Lung (tissue), 12 donors: ENCODE measurements around the gene DSTN. TPM values are rescaled to one million over a fixed set of nuclear protein-coding genes. Genes with fewer than 3 reads are reported as not detected.

Source experiments
- ATAC-seq: fragments of 200-7000 bp; cut with Tn5 transposase; one replicate; pipeline ENCODE4 v1.9.1; 2020; ENCODE audit warnings: moderate number of reproducible peaks; ENCODE audit not compliant: insufficient read depth, low FRiP score
- DNase-seq, 3 donors: peaks; one replicate each; pipeline ENCODE4 v3.0.0-alpha.2; 2013 to 2017
- H3K27ac ChIP-seq, 2 donors: one replicate each; pipeline ENCODE4 v1.5.1; 2013; ENCODE audit warnings: mild to moderate bottlenecking in 2 of 2, moderate library complexity in 2 of 2, control low read depth in 1 of 2, inconsistent platforms in 1 of 2, low read depth in 1 of 2, low read length in 1 of 2
- H3K27me3 ChIP-seq, 3 donors: one replicate each; pipeline ENCODE4 v1.5.1; 2013; ENCODE audit warnings: low read length in 2 of 3; ENCODE audit not compliant: control insufficient read depth in 3 of 3, insufficient read depth in 3 of 3
- H3K36me3 ChIP-seq, 4 donors: one replicate each; pipeline ENCODE4 v1.5.1; 2013; ENCODE audit warnings: low read length in 4 of 4, mild to moderate bottlenecking in 1 of 4, moderate library complexity in 1 of 4; ENCODE audit not compliant: control insufficient read depth in 4 of 4, insufficient read depth in 4 of 4
- H3K4me1 ChIP-seq, 5 donors: one replicate each; pipeline ENCODE4 v1.5.1; 2013; ENCODE audit warnings: low read length in 5 of 5, mild to moderate bottlenecking in 2 of 5, moderate library complexity in 1 of 5; ENCODE audit not compliant: control insufficient read depth in 5 of 5, insufficient read depth in 5 of 5
- H3K4me3 ChIP-seq: one replicate; pipeline ENCODE4 v1.5.1; 2013; ENCODE audit warnings: mild to moderate bottlenecking, control low read depth, moderate library complexity
- H3K9ac ChIP-seq, 2 donors: one replicate each; pipeline ENCODE4 v1.5.1; 2013; ENCODE audit warnings: low read length in 2 of 2, control low read depth in 1 of 2; ENCODE audit not compliant: insufficient read depth in 1 of 2
- H3K9me3 ChIP-seq, 4 donors: one replicate each; pipeline ENCODE4 v1.5.1; 2013; ENCODE audit warnings: low read length in 3 of 4, mild to moderate bottlenecking in 1 of 4, moderate library complexity in 1 of 4; ENCODE audit not compliant: control insufficient read depth in 4 of 4, insufficient read depth in 3 of 4
- WGBS, 2 donors: extraction: QIAGEN DNeasy Blood & Tissue Kit; methylation state at CpG; one replicate each; pipeline ENCODE4 v1.1.7; 2013; 5-methylcytosine and 5-hydroxymethylcytosine counted together
- polyA plus RNA-seq, 2 donors: library from polyadenylated mRNA; stranded (reverse); fragments of 200-250 nt; gene quantifications; one replicate each; pipeline ENCODE4 v1.2.1, GENCODE V29; 2013
- total RNA-seq, 2 donors: library from RNA; depleted of rRNA in 1 of 2; stranded (reverse); fragments of >200 nt in 1 of 2; gene quantifications; one replicate each; pipeline ENCODE4 v1.2.1, GENCODE V29; 2014 to 2021
- TF ChIP-seq, protein P1 (sequence below): IDR thresholded peaks from 2 replicates; pipeline ENCODE4 v1.5.1; 2012; ENCODE audit warnings: mild to moderate bottlenecking; ENCODE audit errors: control extremely low read depth, extremely low read depth
- donor health status: control.
- donor health status: control.
- donor health status: Bipolar disorder and iron deficiency.
- donor health status: healthy.
- donor health status: DM: yes; HTN: yes; CAD: no.

Gene DSTN
- total and polyA plus RNA-seq, 4 donors: 313 to 532 (median 380) TPM

GRCh38 chr20:17537959-17538358 is 31.9 kb upstream of the DSTN start:
- DNase-seq (no peak), ATAC-seq (no peak)
- TF ChIP-seq, protein P1, sequence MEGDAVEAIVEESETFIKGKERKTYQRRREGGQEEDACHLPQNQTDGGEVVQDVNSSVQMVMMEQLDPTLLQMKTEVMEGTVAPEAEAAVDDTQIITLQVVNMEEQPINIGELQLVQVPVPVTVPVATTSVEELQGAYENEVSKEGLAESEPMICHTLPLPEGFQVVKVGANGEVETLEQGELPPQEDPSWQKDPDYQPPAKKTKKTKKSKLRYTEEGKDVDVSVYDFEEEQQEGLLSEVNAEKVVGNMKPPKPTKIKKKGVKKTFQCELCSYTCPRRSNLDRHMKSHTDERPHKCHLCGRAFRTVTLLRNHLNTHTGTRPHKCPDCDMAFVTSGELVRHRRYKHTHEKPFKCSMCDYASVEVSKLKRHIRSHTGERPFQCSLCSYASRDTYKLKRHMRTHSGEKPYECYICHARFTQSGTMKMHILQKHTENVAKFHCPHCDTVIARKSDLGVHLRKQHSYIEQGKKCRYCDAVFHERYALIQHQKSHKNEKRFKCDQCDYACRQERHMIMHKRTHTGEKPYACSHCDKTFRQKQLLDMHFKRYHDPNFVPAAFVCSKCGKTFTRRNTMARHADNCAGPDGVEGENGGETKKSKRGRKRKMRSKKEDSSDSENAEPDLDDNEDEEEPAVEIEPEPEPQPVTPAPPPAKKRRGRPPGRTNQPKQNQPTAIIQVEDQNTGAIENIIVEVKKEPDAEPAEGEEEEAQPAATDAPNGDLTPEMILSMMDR: no peak
- H3K9ac ChIP-seq: no peak overlapping the region
- H3K9me3 ChIP-seq: no peaks in the 10 kb centered on the region
- no peak overlapping the region for H3K4me3 ChIP-seq
- no peaks in the 10 kb centered on the region for H3K36me3 ChIP-seq
- H3K4me1 ChIP-seq: peaks cover 0 to 23% (median 9%) of the 10 kb centered on the region in 5 donors
- 76 to 80% methylated on average over 3 of the region's 3 CpGs for WGBS, 2 donors
- H3K27me3 ChIP-seq: no peaks in the 10 kb centered on the region
- no peak overlapping the region for H3K27ac ChIP-seq

DNA sequence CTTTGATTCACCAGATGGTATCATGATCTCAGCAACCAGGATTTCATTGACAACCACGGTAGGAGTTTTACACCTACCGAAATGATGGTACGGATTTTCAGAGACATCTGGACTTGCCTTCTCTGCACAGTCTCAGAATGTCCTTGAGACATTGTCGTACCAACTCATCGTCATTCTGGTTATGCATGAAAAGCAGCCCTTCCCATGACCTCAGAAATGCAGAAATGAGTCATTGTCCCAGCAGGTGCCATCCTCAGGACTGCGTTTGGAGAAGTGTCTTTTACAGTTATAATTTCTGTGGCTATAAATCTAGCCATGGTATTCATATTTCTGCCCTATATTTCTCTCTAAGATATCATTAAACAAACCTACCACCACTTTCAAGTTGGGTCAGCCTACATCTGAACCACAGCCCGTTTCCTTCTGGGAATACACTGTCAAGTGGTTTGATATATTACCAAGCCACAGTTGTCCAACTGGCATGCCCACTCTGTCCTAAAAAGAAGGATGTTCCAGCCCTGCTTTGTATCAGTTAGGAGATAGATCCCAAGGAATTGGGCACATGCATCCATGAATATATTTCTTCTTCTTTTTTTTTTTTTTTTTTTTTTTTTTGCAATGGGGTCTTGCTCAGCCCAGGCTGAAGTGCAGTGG is 31.2 kb upstream of the DSTN start:
- no peaks in the 10 kb centered on the region for H3K9me3 ChIP-seq
- ATAC-seq (no peak), DNase-seq (no peak)
- no peak overlapping the region for H3K9ac ChIP-seq
- no peak overlapping the region for H3K4me3 ChIP-seq
- H3K36me3 ChIP-seq: no peaks in the 10 kb centered on the region
- 61 to 67% methylated on average over 7 of the region's 7 CpGs for WGBS, 2 donors
- peaks cover 0 to 26% (median 9%) of the 10 kb centered on the region in 5 donors for H3K4me1 ChIP-seq
- TF ChIP-seq, protein P1: no peak
- H3K27me3 ChIP-seq: no peaks in the 10 kb centered on the region
- H3K27ac ChIP-seq: no peak overlapping the region

- ATAC-seq (peak; percentile 6), DNase-seq (no peak)
- no peaks in the 10 kb centered on the region for H3K9me3 ChIP-seq
- H3K4me1 ChIP-seq: peaks cover 0 to 36% (median 9%) of the 10 kb centered on the region in 5 donors
- peak overlapping the region in 1 of 2 donors; percentile 16 for H3K9ac ChIP-seq
- no peaks in the 10 kb centered on the region for H3K36me3 ChIP-seq
- WGBS, 2 donors: 83 to 87% methylated on average over 3 of the region's 3 CpGs
- no peak overlapping the region for H3K4me3 ChIP-seq
- no peak overlapping the region for H3K27ac ChIP-seq
- H3K27me3 ChIP-seq: no peaks in the 10 kb centered on the region
- TF ChIP-seq, protein P1: no peak
These were observed 28.3 kb upstream of the DSTN start for GRCh38 chr20:17541596-17541995.

DNA sequence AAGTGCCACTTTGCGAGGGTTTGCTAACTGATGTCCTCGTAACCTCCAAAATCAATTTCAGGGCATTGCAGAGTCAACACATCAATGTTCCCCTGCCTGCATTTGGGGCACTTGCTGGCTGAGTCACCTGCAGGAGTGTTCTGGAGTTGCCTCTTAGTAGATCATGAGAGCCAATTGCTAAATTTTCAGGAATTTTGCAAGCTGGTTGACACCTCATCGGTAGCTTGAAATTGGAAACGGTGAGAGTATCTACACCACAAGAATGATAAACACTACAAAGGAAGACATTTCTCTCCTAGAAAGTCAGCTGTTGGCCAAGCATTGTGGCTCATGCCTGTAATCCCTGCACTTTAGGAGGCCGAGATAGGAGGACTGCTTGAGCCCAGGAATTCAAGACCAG is 27.9 kb upstream of the DSTN start:
- 69 to 83% methylated on average over 5 of the region's 5 CpGs for WGBS, 2 donors
- Histone ChIP-seq H3K4me3 (no peak overlapping the region), H3K9ac (no peak overlapping the region), H3K27ac (no peak overlapping the region), H3K27me3 (no peaks in the 10 kb centered on the region), H3K4me1 (peaks cover 0 to 36% (median 9%) of the 10 kb centered on the region in 5 donors), H3K36me3 (no peaks in the 10 kb centered on the region), H3K9me3 (no peaks in the 10 kb centered on the region)
- TF ChIP-seq, protein P1: no peak
- no peak for DNase-seq
- ATAC-seq: peak; percentile 68
